GM19467 (cell line): ENCODE data around the gene LLGL2.

Experiments
- ATAC-seq: cut with Tn5 transposase; IDR thresholded peaks from one replicate; pipeline ENCODE4 v1.9.1; 2021; ENCODE audit warnings: mild to moderate bottlenecking, moderate library complexity; ENCODE audit not compliant: unreplicated experiment

The LLGL2 gene

GRCh38 chr17:75546181-75546580 lies 20.7 kb downstream of the LLGL2 start:
- ATAC-seq, result no peak

GRCh38 chr17:75547091-75547490 lies 21.6 kb downstream of the LLGL2 start:
- ATAC-seq, result no peak

- no peak for ATAC-seq
Measured at GRCh38 chr17:75548813-75549212, 23.3 kb downstream of the LLGL2 start.

GRCh38 chr17:75549246-75550138 lies 24.0 kb downstream of the LLGL2 start:
- ATAC-seq, result no peak

- no peak for ATAC-seq
Measured at GRCh38 chr17:75550139-75550465, 24.6 kb downstream of the LLGL2 start.

- no peak for ATAC-seq
Measured at GRCh38 chr17:75551266-75551665, 25.8 kb downstream of the LLGL2 start.

- no peak for ATAC-seq
Measured at GRCh38 chr17:75552425-75553294, 27.2 kb downstream of the LLGL2 start.

GRCh38 chr17:75553295-75554110 lies 28.0 kb downstream of the LLGL2 start:
- ATAC-seq, result no peak

GRCh38 chr17:75555679-75556153 lies 30.2 kb downstream of the LLGL2 start:
- no peak for ATAC-seq

- no peak for ATAC-seq
Measured at GRCh38 chr17:75557075-75557851, 31.8 kb downstream of the LLGL2 start.

GRCh38 chr17:75557852-75558665 lies 32.6 kb downstream of the LLGL2 start:
- no peak for ATAC-seq

- ATAC-seq, result no peak
Measured at GRCh38 chr17:75558666-75559530, 33.4 kb downstream of the LLGL2 start.

- ATAC-seq, result no peak
Measured at GRCh38 chr17:75559958-75560533, 34.5 kb downstream of the LLGL2 start.

GRCh38 chr17:75561927-75562603 lies 36.6 kb downstream of the LLGL2 start:
- no peak for ATAC-seq

GRCh38 chr17:75563063-75563758 lies 37.7 kb downstream of the LLGL2 start:
- ATAC-seq, result no peak

GRCh38 chr17:75564195-75564594 lies 38.7 kb downstream of the LLGL2 start:
- no peak for ATAC-seq

- ATAC-seq, result no peak
Measured at GRCh38 chr17:75565066-75565465, 39.6 kb downstream of the LLGL2 start.
